GM12878 (cell line): ENCODE results near the gene PLGLB2. TPM values are rescaled to one million over a fixed set of nuclear protein-coding genes. Genes with fewer than 3 reads are reported as not detected.
"Not testable (repeated sequence)": the region's sequence is repeated elsewhere in the genome, so short reads cannot be mapped to it uniquely, and the experiment has no call there.

ENCODE experiments used
- ATAC-seq: fragments of 200-7000 bp; cut with Tn5 transposase; 3 replicates; pipeline ENCODE4 v1.9.1; 2020; ENCODE audit warnings: mild to moderate bottlenecking, moderate library complexity
- Bru-seq: library from RNA; stranded (reverse); fragments of 400-500 nt; gene quantifications from one replicate; lab custom pipeline; 2021; lab: Mats Ljungman, UMichigan
- BruChase-seq, 2 experiments: library from RNA; stranded (reverse); fragments of 400-500 nt; gene quantifications; one replicate each; lab custom pipeline; 2021; lab: Mats Ljungman, UMichigan
- BruUV-seq: library from RNA; stranded (reverse); fragments of 400-500 nt; replicated peaks from 2 replicates; lab custom pipeline; 2021; lab: Mats Ljungman, UMichigan
- CTCF ChIA-PET: fragments of 300-600 bp; sonication (Branson Sonifier 250); formaldehyde crosslinking; extraction: SDS; loops from one replicate; lab custom pipeline; 2021; ENCODE audit warnings: inconsistent platforms; lab: Yijun Ruan, JAX
- POLR2A ChIA-PET: fragments of 350-600 bp; formaldehyde crosslinking; extraction: SDS; loops from one replicate; lab custom pipeline; 2021; ENCODE audit warnings: inconsistent platforms; lab: Charles Lee
- RAD21 ChIA-PET: fragments of 300-600 bp; sonication (Branson Sonifier 250); formaldehyde crosslinking; loops from one replicate; lab custom pipeline; 2023; ENCODE audit warnings: antibody characterized with exemption; ENCODE audit not compliant: unreplicated experiment; lab: Charles Lee
- SMC1A ChIA-PET: fragments of 300-600 bp; sonication (Branson Sonifier 250); formaldehyde crosslinking; loops from one replicate; lab custom pipeline; 2023; ENCODE audit not compliant: unreplicated experiment, uncharacterized antibody; lab: Charles Lee
- DNase-seq: peaks from one replicate; pipeline ENCODE4 v3.0.0-alpha.2; 2011; ENCODE audit warnings: low read depth, low spot score
- FAIRE-seq: peaks from 3 replicates; lab custom pipeline; 2011; peaks lifted over from hg19 to GRCh38; lab: Jason Lieb, UNC
- H2AFZ ChIP-seq: 2 replicates; pipeline ENCODE4 v1.6.0; 2011; ENCODE audit warnings: low read depth, low read length, control low read depth; ENCODE audit not compliant: control insufficient read depth
- H3K27ac ChIP-seq: 2 replicates; pipeline ENCODE4 v1.5.1; 2011; ENCODE audit warnings: control low read depth; ENCODE audit not compliant: control insufficient read depth, insufficient read depth
- H3K27me3 ChIP-seq, 2 experiments: replicated peaks in 1 of 2; 2 replicates each; pipeline versions ENCODE4 v1.6.0 to v1.6.1; 2011; ENCODE audit warnings: low read length in 1 of 2; ENCODE audit not compliant: control insufficient read depth in 2 of 2, insufficient read depth in 2 of 2
- H3K36me3 ChIP-seq, 2 experiments: 2 replicates each; pipeline ENCODE4 v1.5.1; 2011; ENCODE audit warnings: low read length in 1 of 2; ENCODE audit not compliant: control insufficient read depth in 2 of 2, insufficient read depth in 2 of 2
- H3K4me1 ChIP-seq: 2 replicates; pipeline ENCODE4 v1.6.1; 2011; ENCODE audit warnings: mild to moderate bottlenecking, low read length, moderate library complexity, mixed read lengths; ENCODE audit not compliant: control insufficient read depth, insufficient read depth
- H3K4me2 ChIP-seq: 2 replicates; pipeline ENCODE4 v1.6.0; 2011; ENCODE audit warnings: control low read depth; ENCODE audit not compliant: control insufficient read depth, insufficient read depth
- H3K4me3 ChIP-seq: fragments of 200-600 bp; sonication (generic); 2 replicates; pipeline ENCODE4 v1.5.1; 2016
- H3K79me2 ChIP-seq: 2 replicates; pipeline ENCODE4 v1.6.0; 2011; ENCODE audit warnings: low read length; ENCODE audit not compliant: control insufficient read depth, insufficient read depth
- H3K9ac ChIP-seq: 2 replicates; pipeline ENCODE4 v1.8.0; 2011; ENCODE audit warnings: low read length, control low read depth, mixed read lengths; ENCODE audit not compliant: control insufficient read depth, insufficient read depth
- H3K9me3 ChIP-seq: replicated peaks from 3 replicates; pipeline ENCODE4 v1.5.1; 2011; ENCODE audit warnings: mild to moderate bottlenecking, low read length; ENCODE audit not compliant: control insufficient read depth, insufficient read depth
- H4K20me1 ChIP-seq: 2 replicates; pipeline ENCODE4 v1.6.0; 2011; ENCODE audit not compliant: control insufficient read depth, insufficient read depth
- WGBS: methylation state at CpG from one replicate; pipeline ENCODE4 v1.1.6; 2016; ENCODE audit warnings: low lambda C conversion rate; ENCODE audit not compliant: insufficient replicate concordance, insufficient coverage; ENCODE audit errors: missing lambda C conversion rate; 5-methylcytosine and 5-hydroxymethylcytosine counted together
- in situ Hi-C: fragments of 300-500 bp; cut with MboI; formaldehyde crosslinking; loops from 9 replicates; pipeline ENCODE4 v1.14.3; 2018; ENCODE audit warnings: mixed read lengths
- intact Hi-C: fragments of 100-400 bp; cut with micrococcal nuclease; formaldehyde crosslinking; loops from one replicate; pipeline ENCODE4 v1.14.2; 2022; ENCODE audit not compliant: unreplicated experiment
- long read RNA-seq, 2 experiments: library from polyadenylated mRNA; unstranded; transcript quantifications; one replicate each; pipeline ENCODE4 v2.0.0, GENCODE V29; 2019 to 2020
- polyA minus RNA-seq, 3 experiments: library from RNA; depleted of rRNA, polyadenylated mRNA; stranded (reverse); fragments of >200 nt; gene quantifications; 2 replicates each; pipeline ENCODE4 v1.2.3, GENCODE V29; 2011
- polyA plus RNA-seq, 11 experiments: library from polyadenylated mRNA; depleted of rRNA in 4 of 11; unstranded in 6 of 11; stranded (reverse) in 5 of 11; fragments of >200 nt; fragmentation: Nextera tagmentation in 4 of 11; fragmentation: Illumina TruSeq in 1 of 11; extraction: Ambion mirVana in 4 of 11; extraction: Trizol in 1 of 11; gene quantifications; 1 replicate in 1 of 11; 2 replicates in 10 of 11; pipeline versions ENCODE4 v1.2.1 to v1.2.3, GENCODE V29; 2011 to 2016; ENCODE audit warnings: inconsistent platforms in 2 of 11, missing spikeins in 2 of 11, low read depth in 1 of 11
- total RNA-seq, 4 experiments: library from RNA; depleted of rRNA in 3 of 4; stranded (reverse); fragments of >200 nt in 3 of 4; fragmentation: Illumina TruSeq in 1 of 4; extraction: Trizol in 1 of 4; gene quantifications; 2 replicates each; pipeline versions ENCODE4 v1.2.1 to v1.2.3, GENCODE V29; 2013 to 2021

PLGLB2 gene
- 3.1 and 4.1 TPM in 2 replicates for total RNA-seq (2013; cell fraction: nucleolus; rRNA removed)
- total RNA-seq (2014; rRNA removed) (0.34 and 0.49 TPM in 2 replicates), total RNA-seq (2014; rRNA removed; fragmentation: Illumina TruSeq; extraction: Trizol) (0.58 and 0.60 TPM in 2 replicates), total RNA-seq (2021) (0.53 TPM in 1 of 2 replicates, not detected in the other), polyA plus RNA-seq (2011; rRNA removed) (0.60 and 0.72 TPM in 2 replicates), polyA plus RNA-seq (2014; fragmentation: Illumina TruSeq; extraction: Trizol) (0.24 and 0.25 TPM in 2 replicates), polyA plus RNA-seq (2014; fragmentation: Nextera tagmentation; extraction: Ambion mirVana) (under 1 TPM in 1 of 2 experiments, not detected in 1; 0.35 TPM), polyA plus RNA-seq (2014; rRNA removed) (0.09 and 0.73 TPM in 2 replicates), polyA plus RNA-seq (2016; fragmentation: Nextera tagmentation; extraction: Ambion mirVana) (not detected), polyA minus RNA-seq (2011; rRNA and poly(A)+ RNA removed) (1.2 and 1.5 TPM in 2 replicates), Bru-seq, nascent RNA (percentile 25 among the genes with signal in this experiment), BruChase-seq, experiment 1, labeled RNA remaining after a 6-hour chase (percentile 11 among the genes with signal in this experiment), BruChase-seq, experiment 2, labeled RNA remaining after a 2-hour chase (percentile 43 among the genes with signal in this experiment)
- not detected for polyA plus RNA-seq (2011; ENCODE audit: low read depth)
- 0.07 and 0.30 TPM in 2 replicates for polyA plus RNA-seq (2011; cell fraction: cytosol; rRNA removed)
- polyA plus RNA-seq (2011; cell fraction: nucleus; rRNA removed) = 1.7 and 2.7 TPM in 2 replicates
- polyA plus RNA-seq (2012) = 0.24 TPM in 1 of 2 replicates, not detected in the other
- polyA minus RNA-seq (2011; cell fraction: cytosol; rRNA and poly(A)+ RNA removed) = not detected in 2 replicates
- 2.1 and 4.2 TPM in 2 replicates for polyA minus RNA-seq (2011; cell fraction: nucleus; rRNA and poly(A)+ RNA removed)
- long read RNA-seq, experiment 1 = 0 reads
- long read RNA-seq, experiment 2 = 0 reads

DNA sequence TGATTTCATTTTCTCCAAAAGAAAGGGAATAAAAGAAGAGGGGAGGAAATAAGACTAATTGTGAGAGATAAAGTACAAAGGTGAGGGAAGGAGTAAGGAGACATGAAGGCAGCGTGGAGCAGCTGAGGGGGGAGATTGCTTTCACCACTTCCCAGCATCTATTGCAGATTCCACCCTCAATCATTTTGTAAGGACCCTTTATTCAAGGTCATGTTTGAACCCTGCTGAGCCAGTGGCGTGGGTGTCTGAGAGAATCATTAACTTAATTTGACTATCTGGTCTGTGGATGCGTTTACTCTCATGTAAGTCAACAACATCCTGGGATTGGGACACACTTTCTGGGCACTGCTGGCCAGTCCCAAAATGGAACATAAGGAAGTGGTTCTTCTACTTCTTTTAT is at the start of gene PLGLB2:
TSS of gene PLGLB2 (plus strand) at position 297 of the 400 bp plus-strand sequence. CDS start at position 364, 67 bp downstream.
- WGBS = 90% methylated on average over 1 of the region's 3 CpGs
- H3K36me3 ChIP-seq, H3K4me1 ChIP-seq, SMC1A ChIA-PET, FAIRE-seq, H2AFZ ChIP-seq, H3K79me2 ChIP-seq, RAD21 ChIA-PET, H3K4me3 ChIP-seq, POLR2A ChIA-PET, BruUV-seq, H3K9ac ChIP-seq, H3K27ac ChIP-seq, H3K27me3 ChIP-seq, ATAC-seq, H4K20me1 ChIP-seq, CTCF ChIA-PET, DNase-seq, intact Hi-C loops, H3K9me3 ChIP-seq, in situ Hi-C loops, H3K4me2 ChIP-seq: not testable (repeated sequence)

DNA sequence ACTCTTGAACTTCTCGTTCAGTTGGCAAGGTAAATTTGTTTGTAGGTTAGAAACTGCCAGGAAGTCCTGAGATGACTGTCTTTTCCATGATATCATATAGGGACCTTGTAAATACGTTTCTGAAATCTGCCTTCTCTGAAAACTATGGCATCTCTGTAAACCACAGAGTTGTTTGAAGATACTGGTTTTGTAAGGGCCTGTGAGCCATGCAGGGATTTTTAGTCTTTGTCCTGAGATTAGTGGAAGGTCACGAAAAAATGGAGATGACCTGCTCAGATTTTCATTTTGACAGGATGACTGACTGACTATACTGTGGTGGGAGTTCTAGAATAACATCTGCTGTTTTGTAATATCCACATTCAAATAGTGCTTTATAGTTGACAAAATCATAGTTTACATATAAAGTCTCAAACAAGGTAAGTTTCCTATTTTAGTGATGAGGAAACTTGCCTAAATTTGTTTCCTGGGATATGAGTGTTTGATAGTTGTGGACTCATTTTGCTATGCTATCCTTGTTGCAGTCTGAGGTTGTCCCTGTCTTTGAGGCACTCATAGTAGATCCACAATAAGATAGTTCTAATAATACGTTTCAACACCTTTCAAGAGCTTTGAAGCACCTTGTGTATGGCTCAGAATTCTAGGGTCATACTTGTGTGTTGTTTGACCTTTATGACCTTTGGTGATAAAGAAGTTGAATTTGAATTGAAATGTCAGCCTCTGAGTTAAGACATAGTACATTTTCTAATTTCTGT is 43.1 kb upstream of the PLGLB2 start:
- H2AFZ ChIP-seq, H3K79me2 ChIP-seq, BruUV-seq, H3K9ac ChIP-seq, intact Hi-C loops, RAD21 ChIA-PET, H3K4me1 ChIP-seq, H3K4me2 ChIP-seq, H3K27me3 ChIP-seq, DNase-seq, CTCF ChIA-PET, H3K4me3 ChIP-seq, SMC1A ChIA-PET, in situ Hi-C loops, FAIRE-seq, H3K27ac ChIP-seq, H4K20me1 ChIP-seq, H3K9me3 ChIP-seq, ATAC-seq, POLR2A ChIA-PET, H3K36me3 ChIP-seq: not testable (repeated sequence)
- WGBS = 12% methylated on average over 2 of the region's 4 CpGs

GRCh38 chr2:87708368-87708767 is 39.5 kb upstream of the PLGLB2 start:
- H3K79me2 ChIP-seq, H3K27me3 ChIP-seq, in situ Hi-C loops, H3K9me3 ChIP-seq, POLR2A ChIA-PET, H3K4me3 ChIP-seq, H3K9ac ChIP-seq, H3K27ac ChIP-seq, SMC1A ChIA-PET, H4K20me1 ChIP-seq, H3K4me1 ChIP-seq, H2AFZ ChIP-seq, intact Hi-C loops, CTCF ChIA-PET, H3K36me3 ChIP-seq, DNase-seq, RAD21 ChIA-PET, FAIRE-seq, BruUV-seq, H3K4me2 ChIP-seq: not testable (repeated sequence)
- ATAC-seq = peak; percentile 82
- WGBS = 4% methylated on average over 2 of the region's 2 CpGs
